ENCODE data around the gene CDK2. TPM values are rescaled to one million over a fixed set of nuclear protein-coding genes. Genes with fewer than 3 reads are reported as not detected.

CDK2 gene
- total and polyA plus RNA-seq, 9 of the 15 experiments (the other 6 are each of a cell fraction or from before 2014, with no cell fraction given), result 17.4 to 213 (median 109) TPM

DNA sequence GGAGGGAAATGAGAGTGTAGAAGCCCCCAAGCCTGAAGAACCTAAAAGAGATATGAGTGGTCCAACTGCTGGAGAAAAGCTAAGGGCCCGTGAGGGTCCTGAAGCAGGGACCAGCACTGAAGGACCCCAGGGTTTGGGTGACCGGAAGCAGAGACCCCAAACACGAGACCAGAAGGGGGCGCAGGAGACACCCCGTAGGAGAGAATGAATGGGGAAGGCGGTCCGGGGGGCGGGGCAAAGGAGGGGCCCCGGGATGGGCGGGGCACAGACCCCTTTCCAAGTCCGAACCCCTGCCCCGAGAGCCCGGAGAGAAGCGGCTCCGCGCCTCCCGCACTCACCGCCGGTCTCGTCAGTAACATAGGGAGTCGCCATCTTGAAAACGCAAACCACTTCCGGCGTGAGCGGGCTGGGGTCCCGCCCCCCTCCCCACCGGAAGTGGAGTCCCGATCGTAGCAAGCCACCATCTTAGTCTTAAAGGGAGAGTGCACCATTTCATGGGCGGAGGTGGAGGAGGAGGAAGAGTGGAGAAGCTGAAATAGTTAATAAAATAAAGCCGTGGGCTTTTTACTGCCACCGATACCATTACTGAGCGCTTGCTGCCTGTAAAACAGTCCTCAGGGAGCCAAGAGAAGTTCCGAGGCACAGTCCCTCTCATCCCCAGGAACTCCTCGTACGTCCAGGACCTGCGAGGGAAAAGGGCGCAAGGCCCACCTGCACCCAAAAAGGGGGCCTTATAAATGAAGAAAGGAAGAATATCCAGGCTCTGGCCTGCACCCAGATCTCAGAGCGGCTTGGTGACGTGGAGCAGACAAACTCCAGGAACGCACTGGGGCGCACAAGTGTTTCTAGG is 39.7 kb upstream of the CDK2 start:
- no peaks in the 10 kb centered on the region for H4K20me1 ChIP-seq (replicated peaks; ENCODE audit: control insufficient read depth, insufficient read depth, low read length)
- DNase-seq (ENCODE audit: extremely low read depth in 1 of 4, low spot score in 3 of 4), result peak; percentile 96 to 98 (median 97)
- no peaks in the 10 kb centered on the region for H3K27me3 ChIP-seq (ENCODE audit: control insufficient read depth in 2 of 2, insufficient read depth in 2 of 2, low read length in 2 of 2)
- H3K4me3 ChIP-seq, result peak overlapping the region; percentile 69
- H3K4me1 ChIP-seq (replicated peaks in 1 of 2; ENCODE audit: control insufficient read depth in 2 of 2, insufficient read depth in 2 of 2, low read length in 2 of 2), result peaks cover 21 to 27% of the 10 kb centered on the region in 2 experiments; a peak in 4 of 5 replicates
- in situ Hi-C loops (cut with MboI), result no loop called here
- H3K36me3 ChIP-seq (ENCODE audit: control insufficient read depth, insufficient read depth, low read length), result peaks cover 30% of the 10 kb centered on the region
- CTCF ChIA-PET (ENCODE audit: low intra/inter-chr PET ratio), result interaction anchor here (0.6 kb wide), 1 partner anchor 112 kb away, joined by 4 read pairs; no protein-coding TSS in a partner anchor
- BruUV-seq (replicated peaks), result TSS peak; percentile 86
- WGBS (ENCODE audit: insufficient coverage, low coverage, missing lambda C conversion rate), result 1% methylated on average over 30 of the region's 42 CpGs
- H3K4me2 ChIP-seq (ENCODE audit: insufficient read depth, low read length), result peak overlapping the region; percentile 91
- intact Hi-C loops (cut with micrococcal nuclease), result loop anchor here (2.0 to 5.0 kb wide), 4 partner anchors 45 to 184 kb away; partner anchors contain the start of genes GDF11, RAB5B, RPS26 and SARNP
- peak overlapping the region; percentile 93 for H2AFZ ChIP-seq (ENCODE audit: low read depth, low read length)
- ATAC-seq, result peak; percentile 81
- H3K27ac ChIP-seq (ENCODE audit: extremely low read depth, low read depth, low read length), result peak overlapping the region; percentile 95
- peaks cover 64% of the 10 kb centered on the region for H3K79me2 ChIP-seq (ENCODE audit: control insufficient read depth, insufficient read depth, low read length)
- POLR2A ChIA-PET, result interaction anchor here (0.6 to 3.8 kb wide), 27 partner anchors 9 to 1802 kb away, joined by 3 to 26 read pairs (median 4); partner anchors contain the start of genes DNAJC14, ORMDL2, RAB5B and SARNP
- no peaks in the 10 kb centered on the region for H3K9me3 ChIP-seq (replicated peaks; ENCODE audit: control insufficient read depth, insufficient read depth, low read depth, low read length)
- H3K9me1 ChIP-seq (ENCODE audit: control insufficient read depth, insufficient read depth, low read length), result no peaks in the 10 kb centered on the region
- FAIRE-seq, result peak; percentile 84
- H3K9ac ChIP-seq (ENCODE audit: insufficient read depth in 1 of 2, low read depth in 2 of 2, low read length in 2 of 2), result peak overlapping the region; percentile 94 to 99
- TF ChIP-seq, protein P1, sequence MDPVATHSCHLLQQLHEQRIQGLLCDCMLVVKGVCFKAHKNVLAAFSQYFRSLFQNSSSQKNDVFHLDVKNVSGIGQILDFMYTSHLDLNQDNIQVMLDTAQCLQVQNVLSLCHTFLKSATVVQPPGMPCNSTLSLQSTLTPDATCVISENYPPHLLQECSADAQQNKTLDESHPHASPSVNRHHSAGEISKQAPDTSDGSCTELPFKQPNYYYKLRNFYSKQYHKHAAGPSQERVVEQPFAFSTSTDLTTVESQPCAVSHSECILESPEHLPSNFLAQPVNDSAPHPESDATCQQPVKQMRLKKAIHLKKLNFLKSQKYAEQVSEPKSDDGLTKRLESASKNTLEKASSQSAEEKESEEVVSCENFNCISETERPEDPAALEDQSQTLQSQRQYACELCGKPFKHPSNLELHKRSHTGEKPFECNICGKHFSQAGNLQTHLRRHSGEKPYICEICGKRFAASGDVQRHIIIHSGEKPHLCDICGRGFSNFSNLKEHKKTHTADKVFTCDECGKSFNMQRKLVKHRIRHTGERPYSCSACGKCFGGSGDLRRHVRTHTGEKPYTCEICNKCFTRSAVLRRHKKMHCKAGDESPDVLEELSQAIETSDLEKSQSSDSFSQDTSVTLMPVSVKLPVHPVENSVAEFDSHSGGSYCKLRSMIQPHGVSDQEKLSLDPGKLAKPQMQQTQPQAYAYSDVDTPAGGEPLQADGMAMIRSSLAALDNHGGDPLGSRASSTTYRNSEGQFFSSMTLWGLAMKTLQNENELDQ (CRISPR knock-in tag; IDR thresholded peaks at IDR 0.05; ENCODE audit: borderline replicate concordance), result no peak
- TF ChIP-seq TOE1 (IDR thresholded peaks at IDR 0.05; ENCODE audit: borderline replicate concordance) (peak; percentile 67), TOE1 (CRISPR knock-in tag; IDR thresholded peaks at IDR 0.05; ENCODE audit: borderline replicate concordance, low read depth) (no peak), RBFOX2 (IDR thresholded peaks at IDR 0.05; ENCODE audit: low read depth, low read length) (peak; percentile 44; the same call in 1 of the 2 replicates), RB1 (IDR thresholded peaks at IDR 0.05; ENCODE audit: low read depth) (0 out of 2 replicates have a peak, but pooled peaks have one; percentile 69), POLR2AphosphoS2 (IDR thresholded peaks at IDR 0.05; ENCODE audit: low read length) (no peak; the same call in 1 of the 2 replicates), ID3 (CRISPR knock-in tag; IDR thresholded peaks at IDR 0.05) (no peak), ID3 (tag; IDR thresholded peaks at IDR 0.05) (no peak), SP1 (CRISPR knock-in tag; IDR thresholded peaks at IDR 0.05) (peak; percentile 46), ZNF197 (CRISPR knock-in tag; IDR thresholded peaks at IDR 0.05; ENCODE audit: low read depth) (no peak), HMGN3 (IDR thresholded peaks at IDR 0.05; ENCODE audit: borderline replicate concordance, extremely low read depth, insufficient read length, low read depth, low read length) (no peak), KHSRP (IDR thresholded peaks at IDR 0.05) (0 out of 2 replicates have a peak, but pooled peaks have one; percentile 8), TEAD4 (IDR thresholded peaks at IDR 0.05; ENCODE audit: low read length) (no peak), TEAD4 (CRISPR knock-in tag; IDR thresholded peaks at IDR 0.05; ENCODE audit: borderline replicate concordance) (no peak)
- TF ChIP-seq, protein P2, sequence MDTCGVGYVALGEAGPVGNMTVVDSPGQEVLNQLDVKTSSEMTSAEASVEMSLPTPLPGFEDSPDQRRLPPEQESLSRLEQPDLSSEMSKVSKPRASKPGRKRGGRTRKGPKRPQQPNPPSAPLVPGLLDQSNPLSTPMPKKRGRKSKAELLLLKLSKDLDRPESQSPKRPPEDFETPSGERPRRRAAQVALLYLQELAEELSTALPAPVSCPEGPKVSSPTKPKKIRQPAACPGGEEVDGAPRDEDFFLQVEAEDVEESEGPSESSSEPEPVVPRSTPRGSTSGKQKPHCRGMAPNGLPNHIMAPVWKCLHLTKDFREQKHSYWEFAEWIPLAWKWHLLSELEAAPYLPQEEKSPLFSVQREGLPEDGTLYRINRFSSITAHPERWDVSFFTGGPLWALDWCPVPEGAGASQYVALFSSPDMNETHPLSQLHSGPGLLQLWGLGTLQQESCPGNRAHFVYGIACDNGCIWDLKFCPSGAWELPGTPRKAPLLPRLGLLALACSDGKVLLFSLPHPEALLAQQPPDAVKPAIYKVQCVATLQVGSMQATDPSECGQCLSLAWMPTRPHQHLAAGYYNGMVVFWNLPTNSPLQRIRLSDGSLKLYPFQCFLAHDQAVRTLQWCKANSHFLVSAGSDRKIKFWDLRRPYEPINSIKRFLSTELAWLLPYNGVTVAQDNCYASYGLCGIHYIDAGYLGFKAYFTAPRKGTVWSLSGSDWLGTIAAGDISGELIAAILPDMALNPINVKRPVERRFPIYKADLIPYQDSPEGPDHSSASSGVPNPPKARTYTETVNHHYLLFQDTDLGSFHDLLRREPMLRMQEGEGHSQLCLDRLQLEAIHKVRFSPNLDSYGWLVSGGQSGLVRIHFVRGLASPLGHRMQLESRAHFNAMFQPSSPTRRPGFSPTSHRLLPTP (IDR thresholded peaks at IDR 0.05; ENCODE audit: borderline replicate concordance, extremely low read depth, insufficient read length), result no peak
